Activated CD4-positive, alpha-beta T cell treated with anti-CD3 and anti-CD28 coated beads, Interleukin-2, Interleukin-6, amounts not matched to agents 100 ng/mL and 50 ng/mL, durations not matched to agents 16 hours and 8 hours (primary cell): ENCODE data around the gene CAPZA1.

Source experiments
- DNase-seq: peaks from one replicate; pipeline ENCODE4 v3.0.0-alpha.2; 2020

Gene CAPZA1

GRCh38 chr1:112678605-112679004 is 59.0 kb downstream of the CAPZA1 start:
- no peak for DNase-seq

- no peak for DNase-seq
Measured at GRCh38 chr1:112685913-112686312, 66.3 kb downstream of the CAPZA1 start.

GRCh38 chr1:112686417-112686816 is 66.8 kb downstream of the CAPZA1 start:
- no peak for DNase-seq

GRCh38 chr1:112686835-112687234 is 67.2 kb downstream of the CAPZA1 start:
- DNase-seq = no peak

- DNase-seq = no peak
Measured at GRCh38 chr1:112687361-112687760, 67.7 kb downstream of the CAPZA1 start.

- DNase-seq = no peak
Measured at GRCh38 chr1:112687785-112688496, 68.3 kb downstream of the CAPZA1 start.

GRCh38 chr1:112688781-112689193 is 69.2 kb downstream of the CAPZA1 start:
- no peak for DNase-seq

- DNase-seq = no peak
Measured at GRCh38 chr1:112689196-112689841, 69.7 kb downstream of the CAPZA1 start.

- DNase-seq = no peak
Measured at GRCh38 chr1:112689842-112690237, 70.2 kb downstream of the CAPZA1 start.

GRCh38 chr1:112692681-112693080 is 73.0 kb downstream of the CAPZA1 start:
- DNase-seq = no peak

- DNase-seq = no peak
Measured at GRCh38 chr1:112693821-112694220, 74.2 kb downstream of the CAPZA1 start.

GRCh38 chr1:112694363-112694929 is 74.8 kb downstream of the CAPZA1 start:
- DNase-seq = no peak

GRCh38 chr1:112695276-112695675 is 75.6 kb downstream of the CAPZA1 start:
- DNase-seq = no peak

GRCh38 chr1:112696578-112697314 is 77.1 kb downstream of the CAPZA1 start:
- no peak for DNase-seq

- DNase-seq = no peak
Measured at GRCh38 chr1:112697781-112698201, 78.2 kb downstream of the CAPZA1 start.

- no peak for DNase-seq
Measured at GRCh38 chr1:112698366-112699310, 79.0 kb downstream of the CAPZA1 start.

- no peak for DNase-seq
Measured at GRCh38 chr1:112699425-112700144, 80.0 kb downstream of the CAPZA1 start.

GRCh38 chr1:112700290-112701226 is 80.9 kb downstream of the CAPZA1 start:
- DNase-seq = peak; percentile 54

- no peak for DNase-seq
Measured at GRCh38 chr1:112701227-112702066, 81.8 kb downstream of the CAPZA1 start.

GRCh38 chr1:112702067-112702395 is 82.4 kb downstream of the CAPZA1 start:
- no peak for DNase-seq
